ENCODE data around the gene MAD2L1BP. TPM values are rescaled to one million over a fixed set of nuclear protein-coding genes. Genes with fewer than 3 reads are reported as not detected.
"Not testable (repeated sequence)": the region's sequence is repeated elsewhere in the genome, so short reads cannot be mapped to it uniquely, and the experiment has no call there.

Gene MAD2L1BP
- total RNA-seq: 18.6 and 30.4 TPM in 2 replicates

- peaks cover 16% of the 10 kb centered on the region for H4K20me1 ChIP-seq (ENCODE audit: insufficient read depth, low read length)
- peaks cover 7% of the 10 kb centered on the region for H3K4me1 ChIP-seq (ENCODE audit: insufficient read depth, low read length)
- peak within 1 kb of the TSS; percentile 96 for H2AFZ ChIP-seq (ENCODE audit: low read length)
- no peaks in the 10 kb centered on the region for H3K27me3 ChIP-seq (ENCODE audit: insufficient read depth, low read length)
- peak within 1 kb of the TSS; percentile 66 for H3K27ac ChIP-seq (ENCODE audit: low read depth, low read length)
- peak within 1 kb of the TSS; percentile 94 for H3K4me2 ChIP-seq (ENCODE audit: insufficient read depth, low read length)
- DNase-seq (ENCODE audit: insufficient read length, low spot score, missing footprints): peak; percentile 91
- H3K9me3 ChIP-seq (ENCODE audit: low read depth, low read length): no peaks in the 10 kb centered on the region
- H3K79me2 ChIP-seq (ENCODE audit: insufficient read depth, low read length): peaks cover 48% of the 10 kb centered on the region
- no peak for TF ChIP-seq CTCF (IDR thresholded peaks at IDR 0.05; ENCODE audit: extremely low read depth, low read depth, low read length)
- H3K36me3 ChIP-seq (ENCODE audit: insufficient read depth, low read length): peaks cover 23% of the 10 kb centered on the region
- H3K4me3 ChIP-seq (ENCODE audit: insufficient read depth, low read length): peak within 1 kb of the TSS; percentile 79
These were observed at the start of gene MAD2L1BP for GRCh38 chr6:43635387-43636307. MAD2L1BP (plus strand) TSS chr6:43635840; CDS start chr6:43635876, 36 bp downstream.

GRCh38 chr6:43588194-43588593 is 47.4 kb upstream of the MAD2L1BP start:
- Histone ChIP-seq H3K4me1 (ENCODE audit: insufficient read depth, low read length) (peaks cover 17% of the 10 kb centered on the region), H3K4me2 (ENCODE audit: insufficient read depth, low read length) (no peak overlapping the region), H4K20me1 (ENCODE audit: insufficient read depth, low read length) (no peaks in the 10 kb centered on the region), H3K27ac (ENCODE audit: low read depth, low read length) (no peak overlapping the region), H3K27me3 (ENCODE audit: insufficient read depth, low read length) (no peaks in the 10 kb centered on the region), H3K4me3 (ENCODE audit: insufficient read depth, low read length) (no peak overlapping the region), H3K36me3 (ENCODE audit: insufficient read depth, low read length) (peaks cover 77% of the 10 kb centered on the region), H3K79me2 (ENCODE audit: insufficient read depth, low read length) (peaks cover 38% of the 10 kb centered on the region), H3K9me3 (ENCODE audit: low read depth, low read length) (no peaks in the 10 kb centered on the region), H2AFZ (ENCODE audit: low read length) (no peak overlapping the region)
- DNase-seq (ENCODE audit: insufficient read length, low spot score, missing footprints): no peak
- TF ChIP-seq CTCF (IDR thresholded peaks at IDR 0.05; ENCODE audit: extremely low read depth, low read depth, low read length): no peak

GRCh38 chr6:43589564-43589963 is 46.1 kb upstream of the MAD2L1BP start:
- not testable (repeated sequence) for H3K4me3 ChIP-seq (ENCODE audit: insufficient read depth, low read length); H2AFZ ChIP-seq (ENCODE audit: low read length); H3K27me3 ChIP-seq (ENCODE audit: insufficient read depth, low read length); H3K27ac ChIP-seq (ENCODE audit: low read depth, low read length); H3K9me3 ChIP-seq (ENCODE audit: low read depth, low read length); H3K4me2 ChIP-seq (ENCODE audit: insufficient read depth, low read length); H4K20me1 ChIP-seq (ENCODE audit: insufficient read depth, low read length); DNase-seq (ENCODE audit: insufficient read length, low spot score, missing footprints)
- peaks cover 72% of the 10 kb centered on the region for H3K36me3 ChIP-seq (ENCODE audit: insufficient read depth, low read length)
- H3K4me1 ChIP-seq (ENCODE audit: insufficient read depth, low read length): peaks cover 11% of the 10 kb centered on the region
- peaks cover 42% of the 10 kb centered on the region for H3K79me2 ChIP-seq (ENCODE audit: insufficient read depth, low read length)

GRCh38 chr6:43593938-43594337 is 41.7 kb upstream of the MAD2L1BP start:
- no peak for TF ChIP-seq CTCF (IDR thresholded peaks at IDR 0.05; ENCODE audit: extremely low read depth, low read depth, low read length)
- peaks cover 55% of the 10 kb centered on the region for H3K36me3 ChIP-seq (ENCODE audit: insufficient read depth, low read length)

More at GRCh38 chr6:43593938-43594337, 41.7 kb upstream of the MAD2L1BP start:
- peaks cover 28% of the 10 kb centered on the region for H3K79me2 ChIP-seq (ENCODE audit: insufficient read depth, low read length)
- no peak for DNase-seq (ENCODE audit: insufficient read length, low spot score, missing footprints)
- H3K27me3 ChIP-seq (ENCODE audit: insufficient read depth, low read length): no peaks in the 10 kb centered on the region
- no peak overlapping the region for H2AFZ ChIP-seq (ENCODE audit: low read length)
- H4K20me1 ChIP-seq (ENCODE audit: insufficient read depth, low read length): no peaks in the 10 kb centered on the region
- H3K4me2 ChIP-seq (ENCODE audit: insufficient read depth, low read length): no peak overlapping the region
- no peak overlapping the region for H3K27ac ChIP-seq (ENCODE audit: low read depth, low read length)
- no peak overlapping the region for H3K4me3 ChIP-seq (ENCODE audit: insufficient read depth, low read length)
- H3K4me1 ChIP-seq (ENCODE audit: insufficient read depth, low read length): no peaks in the 10 kb centered on the region
- H3K9me3 ChIP-seq (ENCODE audit: low read depth, low read length): no peaks in the 10 kb centered on the region
